Testis (tissue), 3 donors: ENCODE results near the gene CNTN4. TPM values are rescaled to one million over a fixed set of nuclear protein-coding genes. Genes with fewer than 3 reads are reported as not detected.

Experiments used
- DNase-seq: peaks from one replicate; pipeline ENCODE4 v3.0.0-alpha.2; 2019
- H3K27ac ChIP-seq, 2 donors: fragments of 200-600 bp; sonication (generic); one replicate each; pipeline ENCODE4 v1.5.1; 2019
- H3K27me3 ChIP-seq: fragments of 200-600 bp; sonication (generic); one replicate; pipeline ENCODE4 v1.5.1; 2019
- H3K36me3 ChIP-seq: fragments of 200-600 bp; sonication (generic); one replicate; pipeline ENCODE4 v1.5.1; 2017; ENCODE audit warnings: low read depth; ENCODE audit errors: missing control alignments
- H3K4me1 ChIP-seq: fragments of 200-600 bp; sonication (generic); one replicate; pipeline ENCODE4 v1.5.1; 2019
- H3K4me3 ChIP-seq, 2 donors: fragments of 200-600 bp; sonication (generic); one replicate each; pipeline ENCODE4 v1.5.1; 2017 to 2019
- H3K9me3 ChIP-seq: fragments of 200-600 bp; sonication (generic); one replicate; pipeline ENCODE4 v1.5.1; 2017
- POLR2A ChIP-seq: fragments of 450-650 bp; IDR thresholded peaks from one replicate; pipeline ENCODE4 v1.6.1; 2017; ENCODE audit warnings: antibody characterized with exemption, mild to moderate bottlenecking, moderate library complexity
- WGBS, 2 donors: methylation state at CpG; one replicate each; pipeline ENCODE4 v1.1.5; 2018; 5-methylcytosine and 5-hydroxymethylcytosine counted together
- intact Hi-C: fragments of 100-400 bp; cut with DNase I; formaldehyde crosslinking; loops from one replicate; pipeline ENCODE4 v1.15.1; 2023; ENCODE audit warnings: low total_unique reads
- polyA plus RNA-seq: library from polyadenylated mRNA; stranded (reverse); fragments of 350-450 nt; fragmentation: Illumina TruSeq; extraction: RNeasy Lipid Tissue Mini Kit (QIAGEN cat#74804); gene quantifications from one replicate; pipeline ENCODE4 v1.2.3, GENCODE V29; 2014; ENCODE audit warnings: low read depth, low replicate concordance; ENCODE audit not compliant: insufficient read depth
- total RNA-seq, 2 donors: library from RNA; depleted of rRNA; stranded (reverse); fragments of >200 nt; gene quantifications; one replicate each; pipeline ENCODE4 v1.2.3, GENCODE V29; 2016
- TF ChIP-seq, protein P1 (sequence below), 3 experiments: fragments of 450-650 bp in 2 of 3; fragments of 200-600 bp in 1 of 3; sonication (generic) in 1 of 3; IDR thresholded peaks; one replicate each; pipeline ENCODE4 v1.5.1; 2016 to 2019; ENCODE audit warnings: antibody characterized with exemption in 3 of 3, mild to moderate bottlenecking in 2 of 3, moderate library complexity in 1 of 3

The CNTN4 gene
- total and polyA plus RNA-seq, 3 donors from 2014 or later: 10.4 to 37.7 (median 19.6) TPM

DNA sequence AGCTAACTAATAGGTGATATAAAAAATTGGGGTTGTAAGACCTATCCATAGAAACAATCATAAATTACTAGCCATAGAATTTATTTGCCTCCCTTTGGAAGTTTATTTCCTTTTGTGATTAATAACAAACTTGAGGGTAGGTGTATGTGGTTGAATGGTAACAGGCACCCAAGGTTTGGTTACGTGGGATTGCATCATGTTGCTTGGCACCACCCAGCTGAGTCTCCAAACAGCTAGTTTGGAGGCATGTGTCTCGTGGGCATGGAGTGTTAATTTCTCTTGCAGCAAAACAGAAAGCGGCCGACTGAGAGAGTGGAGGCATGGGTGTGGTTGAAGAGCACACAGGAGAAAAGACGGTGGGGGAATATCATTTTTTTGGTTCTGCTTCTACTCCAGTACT is 441.4 kb downstream of the CNTN4 start:
- intact Hi-C loops: no loop called here

DNA sequence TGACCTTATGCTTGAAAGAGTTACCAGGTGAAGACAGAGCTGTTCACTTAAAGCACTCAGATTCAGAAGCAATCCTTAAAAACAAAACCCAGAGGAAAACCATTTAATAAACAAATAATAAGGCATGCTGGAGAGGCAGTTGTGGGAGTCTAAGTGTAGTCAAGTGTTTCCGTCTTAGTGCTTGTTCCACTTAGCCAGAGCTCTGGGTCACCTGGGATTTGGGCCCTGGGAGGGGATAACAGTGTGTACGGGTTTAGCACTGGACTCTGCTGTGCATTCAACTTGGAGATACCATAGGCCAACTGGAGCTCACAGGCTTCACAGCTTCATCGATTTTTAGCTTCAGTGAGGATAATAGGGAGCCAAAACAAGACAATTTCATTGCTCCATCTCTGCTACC is 444.6 kb downstream of the CNTN4 start:
- 81 to 87% methylated on average over 3 of the region's 3 CpGs for WGBS, 2 donors
- Histone ChIP-seq H3K27ac (no peak overlapping the region), H3K36me3 (no peaks in the 10 kb centered on the region), H3K27me3 (no peaks in the 10 kb centered on the region), H3K4me3 (no peak overlapping the region), H3K4me1 (no peaks in the 10 kb centered on the region), H3K9me3 (no peaks in the 10 kb centered on the region)
- TF ChIP-seq, protein P1, sequence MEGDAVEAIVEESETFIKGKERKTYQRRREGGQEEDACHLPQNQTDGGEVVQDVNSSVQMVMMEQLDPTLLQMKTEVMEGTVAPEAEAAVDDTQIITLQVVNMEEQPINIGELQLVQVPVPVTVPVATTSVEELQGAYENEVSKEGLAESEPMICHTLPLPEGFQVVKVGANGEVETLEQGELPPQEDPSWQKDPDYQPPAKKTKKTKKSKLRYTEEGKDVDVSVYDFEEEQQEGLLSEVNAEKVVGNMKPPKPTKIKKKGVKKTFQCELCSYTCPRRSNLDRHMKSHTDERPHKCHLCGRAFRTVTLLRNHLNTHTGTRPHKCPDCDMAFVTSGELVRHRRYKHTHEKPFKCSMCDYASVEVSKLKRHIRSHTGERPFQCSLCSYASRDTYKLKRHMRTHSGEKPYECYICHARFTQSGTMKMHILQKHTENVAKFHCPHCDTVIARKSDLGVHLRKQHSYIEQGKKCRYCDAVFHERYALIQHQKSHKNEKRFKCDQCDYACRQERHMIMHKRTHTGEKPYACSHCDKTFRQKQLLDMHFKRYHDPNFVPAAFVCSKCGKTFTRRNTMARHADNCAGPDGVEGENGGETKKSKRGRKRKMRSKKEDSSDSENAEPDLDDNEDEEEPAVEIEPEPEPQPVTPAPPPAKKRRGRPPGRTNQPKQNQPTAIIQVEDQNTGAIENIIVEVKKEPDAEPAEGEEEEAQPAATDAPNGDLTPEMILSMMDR (IDR thresholded peaks at IDR 0.05): no peak
- TF ChIP-seq POLR2A: no peak
- DNase-seq: no peak
- intact Hi-C loops: no loop called here

More for the DNA sequence above, 441.4 kb downstream of the CNTN4 start:
- Histone ChIP-seq H3K27ac (no peak overlapping the region), H3K27me3 (no peaks in the 10 kb centered on the region), H3K4me3 (no peak overlapping the region), H3K9me3 (no peaks in the 10 kb centered on the region), H3K4me1 (no peaks in the 10 kb centered on the region), H3K36me3 (no peaks in the 10 kb centered on the region)
- DNase-seq: no peak
- 89 to 92% methylated on average over 5 of the region's 5 CpGs for WGBS, 2 donors
- TF ChIP-seq, protein P1 (IDR thresholded peaks at IDR 0.05): no peak

DNA sequence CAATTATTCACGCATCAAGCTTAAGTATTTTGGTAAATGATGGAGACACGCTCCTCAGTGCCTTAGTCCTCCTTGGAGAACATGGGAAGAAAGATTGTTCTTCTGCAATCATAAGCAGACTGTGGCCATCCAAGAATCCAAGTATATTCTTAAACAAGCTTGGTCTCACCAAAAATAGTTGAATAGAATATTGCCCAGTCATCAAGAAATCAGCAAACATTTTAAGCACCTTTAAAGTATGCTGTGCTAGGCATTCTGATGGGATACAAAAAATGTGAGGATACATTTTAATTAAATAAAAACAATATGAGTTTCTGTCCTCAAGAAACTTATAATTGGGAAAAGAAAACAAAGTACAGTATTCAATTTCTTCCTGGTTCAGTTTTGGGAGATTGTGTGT is 445.5 kb downstream of the CNTN4 start:
- intact Hi-C loops: no loop called here

DNA sequence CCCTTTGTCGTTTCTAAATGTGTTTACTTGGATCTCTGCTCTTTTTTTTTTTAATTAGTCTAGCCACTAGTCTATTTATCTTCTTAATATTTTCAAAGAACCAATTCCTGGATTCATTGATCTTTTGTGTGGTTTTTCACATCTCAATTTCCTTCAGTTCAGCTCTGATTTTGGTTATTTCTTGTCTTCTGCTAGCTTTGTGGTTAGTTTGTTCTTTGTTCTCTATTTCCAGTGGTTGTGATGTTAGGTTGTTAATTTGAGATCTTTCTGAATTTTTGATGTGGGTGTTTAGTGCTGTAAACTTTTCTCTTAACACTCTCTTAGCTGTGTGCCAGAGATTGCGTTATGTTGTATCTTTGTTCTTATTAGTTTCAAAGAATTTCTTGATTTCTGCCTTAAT is 446.1 kb downstream of the CNTN4 start:
- H3K27me3 ChIP-seq: no peaks in the 10 kb centered on the region
- intact Hi-C loops: no loop called here
- WGBS, 2 donors: 84 to 86% methylated on average over 2 of the region's 2 CpGs

More for the DNA sequence above, 445.5 kb downstream of the CNTN4 start:
- no peak for DNase-seq
- TF ChIP-seq, protein P1 (IDR thresholded peaks at IDR 0.05): no peak
- no peak for TF ChIP-seq POLR2A
- no peaks in the 10 kb centered on the region for H3K27me3 ChIP-seq
- no peaks in the 10 kb centered on the region for H3K36me3 ChIP-seq
- 86 to 90% methylated on average over 2 of the region's 2 CpGs for WGBS, 2 donors
- H3K9me3 ChIP-seq: no peaks in the 10 kb centered on the region
- no peaks in the 10 kb centered on the region for H3K4me1 ChIP-seq
- no peak overlapping the region for H3K27ac ChIP-seq
- no peak overlapping the region for H3K4me3 ChIP-seq

DNA sequence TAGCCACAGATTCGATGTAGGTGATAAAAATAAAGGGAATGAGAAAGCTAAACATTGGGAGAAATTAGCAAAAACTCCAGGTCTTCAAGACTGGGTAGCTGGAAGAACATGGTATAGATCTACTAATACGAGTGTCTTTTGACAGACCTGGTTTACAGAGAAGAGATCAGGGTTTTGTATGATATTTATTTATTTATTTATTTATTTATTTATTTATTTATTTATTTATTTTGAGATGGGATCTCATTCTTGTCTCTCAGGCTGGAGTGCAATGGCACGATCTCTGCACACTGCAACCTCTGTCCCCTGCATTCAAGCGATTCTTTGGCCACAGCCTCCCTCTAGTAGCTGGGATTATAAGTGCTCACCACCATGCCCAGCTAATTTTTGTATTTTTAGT is 448.4 kb downstream of the CNTN4 start:
- intact Hi-C loops: no loop called here
- DNase-seq: no peak
- Histone ChIP-seq H3K27ac (no peak overlapping the region), H3K9me3 (no peaks in the 10 kb centered on the region), H3K36me3 (no peaks in the 10 kb centered on the region), H3K27me3 (no peaks in the 10 kb centered on the region), H3K4me1 (no peaks in the 10 kb centered on the region), H3K4me3 (no peak overlapping the region)
- WGBS, 2 donors: 91 to 92% methylated on average over 4 of the region's 4 CpGs
- TF ChIP-seq, protein P1 (IDR thresholded peaks at IDR 0.05): no peak
- TF ChIP-seq POLR2A: no peak

More for the DNA sequence above, 446.1 kb downstream of the CNTN4 start:
- Histone ChIP-seq H3K4me3 (no peak overlapping the region), H3K9me3 (no peaks in the 10 kb centered on the region), H3K4me1 (no peaks in the 10 kb centered on the region), H3K36me3 (no peaks in the 10 kb centered on the region), H3K27ac (no peak overlapping the region)
- no peak for DNase-seq
- TF ChIP-seq, protein P1 (IDR thresholded peaks at IDR 0.05): no peak
- TF ChIP-seq POLR2A: no peak
